Inferior parietal cortex (tissue), 1 donor: ENCODE measurements around the gene PHTF2.
"Not testable (repeated sequence)": the region's sequence is repeated elsewhere in the genome, so short reads cannot be mapped to it uniquely, and the experiment has no call there.

Experiments
- DNase-seq: peaks from one replicate; pipeline ENCODE4 v3.0.0-alpha.2; 2016; ENCODE audit errors: extremely low spot score

PHTF2 gene

DNA sequence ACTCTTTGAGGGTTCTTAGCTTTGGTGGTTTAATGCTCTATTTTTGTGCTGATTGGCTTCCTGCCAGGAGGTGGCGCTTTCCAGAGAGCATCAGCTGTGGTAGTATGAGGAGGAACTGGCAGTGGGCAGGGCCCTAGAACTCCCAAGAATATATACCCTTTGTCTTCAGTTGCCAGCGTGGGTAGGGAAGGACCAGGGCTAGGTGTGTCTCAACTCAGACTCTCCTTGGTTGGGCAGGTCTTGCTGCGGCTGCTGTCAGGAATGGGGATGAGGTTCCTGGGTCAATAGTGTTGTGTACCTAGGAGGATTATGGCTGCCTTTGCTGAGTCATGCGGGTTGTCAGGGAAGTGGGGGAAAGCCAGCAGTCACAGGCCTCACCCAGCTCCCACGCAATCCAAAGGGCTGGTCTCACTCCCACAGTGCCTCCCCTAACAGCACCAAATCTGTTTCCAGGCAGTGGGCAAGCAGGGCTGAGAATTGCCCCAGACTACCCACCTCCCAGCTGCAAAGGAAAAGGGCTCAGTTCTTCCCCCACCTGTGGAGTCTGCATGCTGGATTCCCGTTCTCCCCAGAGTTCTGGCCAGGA lies 191.5 kb downstream of the PHTF2 start:
- DNase-seq: no peak

DNA sequence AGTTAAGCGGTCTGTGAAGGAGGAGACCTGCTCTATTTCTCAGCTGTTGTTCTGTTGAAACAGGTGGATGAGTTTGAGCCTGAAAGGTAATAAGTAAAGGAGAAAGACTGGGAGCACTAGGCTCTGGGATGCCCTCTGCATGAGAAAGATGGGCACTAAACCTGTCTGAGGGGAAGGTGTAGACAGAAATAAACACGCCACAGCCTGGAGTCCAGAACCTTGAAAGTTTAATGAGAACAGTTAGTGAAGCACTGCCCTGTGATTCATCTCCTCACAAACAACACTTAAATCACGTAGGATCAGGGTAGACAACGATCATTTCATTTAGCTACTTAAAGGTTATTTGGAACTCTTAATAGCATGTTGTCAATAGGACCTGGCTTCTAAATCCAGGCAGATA lies 193.1 kb downstream of the PHTF2 start:
- DNase-seq: no peak

DNA sequence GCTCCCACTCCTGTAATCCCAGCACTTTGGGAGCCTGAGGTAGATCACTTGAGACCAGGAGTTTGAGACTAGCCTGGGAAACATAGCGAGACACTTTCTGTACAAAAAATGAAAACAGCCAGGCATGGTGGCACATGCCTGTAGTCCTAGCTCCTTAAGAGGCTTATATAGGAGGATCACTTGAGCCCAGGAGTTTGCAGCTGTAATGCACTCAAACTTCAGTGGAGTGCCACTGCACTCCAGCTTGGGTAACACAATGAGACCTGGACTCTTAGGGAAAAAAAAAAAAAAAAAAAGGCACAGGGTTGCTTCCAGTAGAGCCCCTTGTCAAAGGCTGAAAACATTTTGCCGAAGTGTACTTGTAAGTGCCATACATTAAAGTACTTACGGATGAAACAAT lies 195.3 kb downstream of the PHTF2 start:
- DNase-seq: no peak

DNA sequence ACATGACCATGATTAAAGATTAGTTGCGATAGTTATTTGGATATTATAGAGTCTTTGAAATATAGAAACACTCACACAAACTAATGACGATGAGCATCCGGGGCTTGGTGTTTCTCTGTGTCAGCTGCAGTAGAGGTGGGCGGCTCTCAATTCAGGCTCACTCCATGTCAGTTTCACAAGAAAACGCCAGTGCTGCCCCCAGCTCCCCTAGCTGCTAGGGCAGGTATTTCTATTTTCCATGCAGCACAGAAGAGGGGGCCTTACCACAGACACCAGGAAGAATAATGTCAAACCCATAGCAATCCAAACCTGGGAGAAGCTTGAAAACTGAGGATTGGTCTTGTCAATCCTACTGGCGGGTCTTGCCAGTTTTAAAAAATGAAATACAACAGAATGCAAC lies 197.1 kb downstream of the PHTF2 start:
- DNase-seq: no peak

DNA sequence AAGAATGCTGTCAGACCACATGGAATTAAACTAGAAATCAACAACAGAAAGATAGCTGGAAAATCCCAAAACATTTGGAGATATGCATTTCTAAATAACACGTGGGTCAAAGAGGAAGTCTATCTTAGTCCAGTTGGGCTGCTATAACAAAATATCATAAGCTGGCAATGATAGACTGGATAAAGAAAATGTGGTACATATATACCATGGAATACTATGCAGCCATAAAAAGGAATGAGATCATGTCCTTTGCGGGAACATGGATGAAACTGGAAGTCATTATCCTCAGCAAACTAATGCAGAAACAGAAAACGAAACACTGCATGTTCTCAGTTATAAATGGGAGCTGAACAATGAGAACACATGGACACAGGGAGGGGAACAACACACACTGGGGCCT lies 200.6 kb downstream of the PHTF2 start:
- DNase-seq: not testable (repeated sequence)

DNA sequence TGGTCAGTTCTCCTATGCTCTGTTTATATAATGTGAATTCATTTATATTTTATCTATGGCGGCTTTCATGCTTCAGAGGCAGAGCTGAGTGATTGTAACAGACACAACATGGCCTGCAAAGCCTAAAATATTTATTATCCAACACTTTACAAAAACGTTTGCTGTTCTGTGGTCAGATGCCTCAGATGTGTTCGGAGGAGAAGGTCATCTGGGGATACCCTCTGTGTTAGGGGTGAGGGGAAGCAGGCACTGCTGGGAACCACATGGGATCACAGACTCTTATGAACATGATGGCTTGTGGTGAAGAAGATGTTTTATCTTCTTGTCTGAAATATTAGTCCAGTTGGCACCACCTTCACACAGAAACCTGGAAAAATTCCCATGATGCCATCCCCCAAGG lies 203.4 kb downstream of the PHTF2 start:
- no peak for DNase-seq

DNA sequence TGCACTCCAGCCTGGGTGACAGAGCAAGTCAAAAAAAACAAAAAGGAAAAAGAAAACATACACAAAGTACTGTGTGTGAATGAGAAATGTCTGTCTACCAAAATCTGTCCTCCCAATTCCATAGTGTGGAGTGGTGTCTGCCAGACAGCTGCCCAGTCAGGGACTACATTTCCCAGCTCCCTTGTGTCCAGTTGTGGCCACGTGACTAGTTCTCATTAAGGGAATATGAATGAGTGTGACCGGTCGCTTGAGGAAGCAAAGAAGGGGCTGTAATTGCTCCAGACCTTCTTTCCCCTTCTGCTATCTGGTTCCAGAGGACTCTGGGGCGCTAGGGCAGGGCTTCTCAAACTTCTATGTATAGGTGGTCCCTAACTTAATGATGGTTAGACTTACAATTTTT lies 204.1 kb downstream of the PHTF2 start:
- DNase-seq: no peak

DNA sequence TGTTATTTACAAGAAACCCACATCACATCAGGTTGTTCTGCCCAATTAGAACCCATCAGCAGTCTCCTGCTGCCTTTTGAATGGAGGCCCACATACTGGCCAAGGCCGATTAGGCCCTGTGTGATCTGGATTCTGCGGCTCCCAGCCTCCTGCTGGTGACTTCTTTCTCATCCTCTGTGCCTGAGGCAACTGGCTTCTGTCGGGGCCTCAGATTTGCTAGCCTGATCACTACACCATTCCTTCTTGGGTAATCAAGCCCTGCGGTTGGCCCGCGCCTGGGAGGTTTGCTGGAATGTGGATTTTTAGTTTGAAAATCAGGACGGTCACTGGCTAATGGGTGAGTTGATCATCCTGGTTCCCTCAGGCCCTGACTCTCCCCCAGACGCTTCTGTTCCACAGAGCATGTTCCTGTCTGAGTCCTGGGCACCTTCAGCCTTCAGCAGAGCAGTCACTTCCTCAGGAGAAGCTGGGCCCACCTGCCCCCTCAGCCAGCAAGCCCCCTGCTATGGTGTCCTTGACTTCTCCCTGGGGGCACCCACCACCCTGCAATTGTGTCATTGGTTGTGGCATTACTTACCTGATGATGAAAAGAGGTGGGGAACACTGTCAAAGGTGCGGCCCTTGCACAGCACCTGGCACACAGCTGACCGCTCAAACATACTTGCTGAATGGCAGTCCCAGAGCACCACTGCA lies 207.6 kb downstream of the PHTF2 start:
- no peak for DNase-seq
